GM15510 (cell line): ENCODE results near the gene PAPLN.

Source experiments
- POLR2A ChIP-seq: IDR thresholded peaks from 3 replicates; pipeline ENCODE4 v1.6.1; 2011; ENCODE audit warnings: borderline replicate concordance; ENCODE audit not compliant: insufficient read length; ENCODE audit errors: extremely low read depth

Gene PAPLN

GRCh38 chr14:73237219-73237785 lies at the start of gene PAPLN:
PAPLN (plus strand) TSS chr14:73237506; CDS start chr14:73239779, 2,273 bp downstream.
- no peak for TF ChIP-seq POLR2A

GRCh38 chr14:73188501-73188911 lies 48.8 kb upstream of the PAPLN start:
- TF ChIP-seq POLR2A: no peak

GRCh38 chr14:73189651-73190050 lies 47.7 kb upstream of the PAPLN start:
- TF ChIP-seq POLR2A: no peak

GRCh38 chr14:73191441-73191840 lies 45.9 kb upstream of the PAPLN start:
- TF ChIP-seq POLR2A: no peak

- no peak for TF ChIP-seq POLR2A
Observed at GRCh38 chr14:73198253-73198652, 39.1 kb upstream of the PAPLN start.

- no peak for TF ChIP-seq POLR2A
Observed at GRCh38 chr14:73203527-73203926, 33.8 kb upstream of the PAPLN start.

- no peak for TF ChIP-seq POLR2A
Observed at GRCh38 chr14:73207615-73208014, 29.7 kb upstream of the PAPLN start.

GRCh38 chr14:73208390-73208789 lies 28.9 kb upstream of the PAPLN start:
- no peak for TF ChIP-seq POLR2A

- no peak for TF ChIP-seq POLR2A
Observed at GRCh38 chr14:73208846-73209245, 28.5 kb upstream of the PAPLN start.

GRCh38 chr14:73209953-73210352 lies 27.4 kb upstream of the PAPLN start:
- TF ChIP-seq POLR2A: no peak

GRCh38 chr14:73211251-73212040 lies 25.9 kb upstream of the PAPLN start:
- TF ChIP-seq POLR2A: no peak

- no peak for TF ChIP-seq POLR2A
Observed at GRCh38 chr14:73216030-73216429, 21.3 kb upstream of the PAPLN start.

GRCh38 chr14:73217411-73217810 lies 19.9 kb upstream of the PAPLN start:
- no peak for TF ChIP-seq POLR2A

GRCh38 chr14:73220061-73220460 lies 17.2 kb upstream of the PAPLN start:
- no peak for TF ChIP-seq POLR2A

- no peak for TF ChIP-seq POLR2A
Observed at GRCh38 chr14:73220634-73221033, 16.7 kb upstream of the PAPLN start.

GRCh38 chr14:73221945-73222344 lies 15.4 kb upstream of the PAPLN start:
- no peak for TF ChIP-seq POLR2A
